GM12891 (cell line): ENCODE measurements around the gene RANBP1.

Experiments
- POLR2AphosphoS5 ChIP-seq: IDR thresholded peaks from 2 replicates; pipeline ENCODE4 v1.6.1; 2011; ENCODE audit warnings: low read depth, low read length, control low read depth
- SPI1 ChIP-seq: IDR thresholded peaks from 2 replicates; pipeline ENCODE4 v1.6.1; 2011; ENCODE audit warnings: low read depth, low read length, control low read depth

- no peak for TF ChIP-seq POLR2AphosphoS5
- no peak for TF ChIP-seq SPI1
Observed at GRCh38 chr22:20088263-20088648, 27.6 kb upstream of the RANBP1 start.
